GM19240 (cell line): Measurements from ENCODE around the gene OR8B12.

Experiments used
- DNase-seq: peaks from one replicate; pipeline ENCODE4 v3.0.0; 2011; ENCODE audit warnings: low spot score; ENCODE audit not compliant: insufficient read length

Gene OR8B12

GRCh38 chr11:124543554-124543953 is at the start of gene OR8B12:
TSS of gene OR8B12 (minus strand) at chr11:124543654. CDS start at chr11:124543654, 0 bp downstream.
- DNase-seq: no peak

- no peak for DNase-seq
Observed at GRCh38 chr11:124592627-124593026, 49.2 kb upstream of the OR8B12 start.

GRCh38 chr11:124591430-124591829 is 48.0 kb upstream of the OR8B12 start:
- no peak for DNase-seq

GRCh38 chr11:124586238-124586860 is 42.9 kb upstream of the OR8B12 start:
- no peak for DNase-seq

GRCh38 chr11:124584681-124585372 is 41.4 kb upstream of the OR8B12 start:
- DNase-seq: no peak

GRCh38 chr11:124583781-124584180 is 40.3 kb upstream of the OR8B12 start:
- DNase-seq: no peak

- no peak for DNase-seq
Observed at GRCh38 chr11:124582565-124582964, 39.1 kb upstream of the OR8B12 start.

GRCh38 chr11:124581817-124582216 is 38.4 kb upstream of the OR8B12 start:
- no peak for DNase-seq

- DNase-seq: no peak
Observed at GRCh38 chr11:124578761-124579160, 35.3 kb upstream of the OR8B12 start.

GRCh38 chr11:124577716-124578427 is 34.4 kb upstream of the OR8B12 start:
- DNase-seq: no peak

- no peak for DNase-seq
Observed at GRCh38 chr11:124570160-124570559, 26.7 kb upstream of the OR8B12 start.

GRCh38 chr11:124569697-124570096 is 26.2 kb upstream of the OR8B12 start, which contains the start of gene OR8A1:
TSS of gene OR8A1 (plus strand) at chr11:124569997. CDS start at chr11:124570120, 123 bp downstream.
- no peak for DNase-seq

GRCh38 chr11:124556828-124557227 is 13.4 kb upstream of the OR8B12 start:
- DNase-seq: no peak

GRCh38 chr11:124551987-124552386 is 8.5 kb upstream of the OR8B12 start:
- DNase-seq: no peak

GRCh38 chr11:124551189-124551588 is 7.7 kb upstream of the OR8B12 start:
- DNase-seq: no peak

- no peak for DNase-seq
Observed at GRCh38 chr11:124543145-124543544, 309 bp downstream of the OR8B12 start.

- DNase-seq: no peak
Observed at GRCh38 chr11:124541204-124541603, 2.2 kb downstream of the OR8B12 start.

GRCh38 chr11:124538019-124538418 is 5.4 kb downstream of the OR8B12 start:
- DNase-seq: no peak

GRCh38 chr11:124536520-124536919 is 6.9 kb downstream of the OR8B12 start:
- no peak for DNase-seq

- no peak for DNase-seq
Observed at GRCh38 chr11:124535552-124536232, 7.8 kb downstream of the OR8B12 start.

- no peak for DNase-seq
Observed at GRCh38 chr11:124534051-124534450, 9.4 kb downstream of the OR8B12 start.

GRCh38 chr11:124533626-124534025 is 9.8 kb downstream of the OR8B12 start:
- DNase-seq: no peak
